Epithelial cell of prostate (primary cell): ENCODE data around the gene LEAP2.

ENCODE experiments used
- DNase-seq: peaks from one replicate; pipeline ENCODE4 v3.0.0-alpha.2; 2011; ENCODE audit warnings: low read depth, low spot score
- H3K27ac ChIP-seq: fragments of 450-650 bp; 2 replicates; pipeline ENCODE4 v1.5.1; 2017; ENCODE audit warnings: mild to moderate bottlenecking

Gene LEAP2

DNA sequence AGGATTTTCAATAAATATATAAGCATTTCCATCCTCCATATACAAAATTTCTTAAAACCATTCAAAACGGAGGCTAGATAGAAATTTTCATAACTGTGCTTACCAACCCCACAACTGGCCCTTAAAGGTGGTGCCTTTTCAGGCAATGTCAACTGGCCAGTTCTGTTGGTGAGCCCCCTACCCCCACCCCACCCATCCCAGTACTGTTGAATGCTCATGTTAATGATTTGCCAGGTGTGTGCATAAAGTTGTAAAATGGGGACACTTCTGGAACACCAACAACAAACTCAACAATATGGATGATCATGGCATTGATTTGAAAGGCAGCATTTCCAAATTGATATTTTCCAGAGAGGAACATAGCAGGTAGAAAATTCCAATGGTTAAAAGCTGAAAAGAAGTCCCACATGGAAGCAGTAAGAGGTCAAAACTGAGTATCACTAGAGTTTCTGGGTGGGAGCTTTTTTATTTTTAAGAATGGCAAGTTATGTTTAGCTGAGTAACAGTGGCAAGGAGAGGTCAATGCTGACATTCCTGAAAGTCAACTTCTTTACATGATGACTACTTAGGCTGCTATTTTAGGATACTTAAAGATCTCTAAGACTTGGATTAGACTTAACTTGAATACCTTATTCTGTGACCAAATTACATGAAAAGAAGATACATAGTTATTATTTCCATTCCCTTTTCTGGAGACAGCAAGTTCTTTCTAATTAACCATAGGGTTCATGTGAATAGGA is 2.7 kb downstream of the LEAP2 start:
- H3K27ac ChIP-seq = no peak overlapping the region
- no peak for DNase-seq

DNA sequence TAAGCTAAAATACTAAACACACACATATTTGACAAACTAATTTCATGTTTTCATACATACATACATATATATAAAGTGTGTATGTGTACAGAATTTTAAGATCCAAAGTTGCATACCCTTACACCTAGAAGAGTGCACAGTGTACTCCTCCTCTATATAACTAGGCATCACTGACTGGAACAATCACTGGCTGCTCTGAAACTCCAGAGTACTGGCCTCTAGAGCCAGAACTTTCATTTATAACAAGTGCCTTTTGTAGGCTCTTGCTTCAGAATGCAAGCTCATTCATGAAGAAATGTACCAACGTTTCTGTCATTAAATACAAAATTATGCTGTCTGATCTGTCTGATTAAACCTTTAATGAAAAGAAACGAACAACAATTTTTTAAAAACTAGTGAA is 4.0 kb downstream of the LEAP2 start:
- DNase-seq = no peak
- no peak overlapping the region for H3K27ac ChIP-seq

DNA sequence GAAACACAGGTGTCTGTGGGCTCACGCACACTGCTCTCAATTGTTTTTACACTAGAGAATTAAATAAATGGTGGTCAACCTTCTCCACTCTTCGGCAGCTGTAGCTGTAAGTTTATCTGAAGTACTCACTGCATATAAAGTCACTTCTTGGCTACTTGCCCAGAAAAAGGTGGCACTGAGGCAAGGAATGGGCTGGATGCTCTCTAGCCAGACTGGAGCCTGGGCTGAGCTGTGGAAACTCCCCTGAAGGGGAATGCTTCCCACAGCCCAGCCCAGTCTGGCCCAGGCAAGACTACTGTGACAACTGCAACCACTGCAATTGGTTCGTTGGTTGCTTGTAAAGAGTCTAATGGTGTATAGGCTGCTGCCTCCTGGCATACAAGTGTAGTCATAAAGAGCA is 4.5 kb downstream of the LEAP2 start:
- no peak for DNase-seq
- H3K27ac ChIP-seq = no peak overlapping the region

DNA sequence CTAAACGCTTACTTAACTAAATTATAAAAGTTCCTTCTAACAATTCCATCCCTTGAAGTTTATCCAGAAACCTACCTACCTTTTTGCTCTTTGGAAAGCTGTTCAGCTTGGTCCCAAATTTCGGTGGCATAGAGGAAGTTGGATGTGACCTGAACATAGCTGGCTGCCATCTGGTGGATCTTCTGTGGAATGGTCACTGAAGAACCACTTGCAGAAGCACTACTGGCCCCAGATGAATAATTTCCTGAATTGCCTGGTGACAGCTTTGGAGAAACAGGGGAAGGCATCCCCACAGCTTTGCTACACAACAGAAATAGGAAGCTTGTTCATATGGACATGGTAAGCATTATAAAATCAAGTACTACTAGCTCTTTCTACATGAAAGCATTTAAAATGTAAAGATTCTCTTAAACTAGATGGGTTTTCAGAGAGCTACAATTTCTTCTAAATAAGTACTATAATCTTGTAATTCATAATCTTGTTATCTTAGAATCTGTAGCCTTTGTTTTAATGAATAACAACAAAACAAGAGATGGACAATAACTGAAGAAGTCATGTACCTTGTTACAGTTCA is 9.9 kb downstream of the LEAP2 start:
- no peak for DNase-seq
- H3K27ac ChIP-seq = no peak overlapping the region

DNA sequence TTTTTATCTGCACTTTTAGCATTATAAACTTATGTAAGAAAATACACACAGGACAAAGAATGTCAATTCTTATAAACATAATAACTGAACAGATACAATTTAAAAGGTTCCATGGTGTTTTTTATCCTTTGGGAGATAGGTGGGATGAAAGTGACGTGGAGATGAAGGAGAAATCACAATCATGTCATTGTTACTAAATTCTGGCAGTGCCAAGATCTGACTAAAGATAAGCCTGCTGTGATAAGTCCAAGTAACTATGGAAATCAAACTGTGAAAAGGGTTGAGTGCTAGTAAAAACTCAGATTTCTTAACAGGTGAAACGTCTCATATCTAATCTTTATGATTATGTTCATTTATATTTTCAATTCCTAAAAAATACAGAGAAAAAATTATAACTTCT is 11.1 kb downstream of the LEAP2 start:
- no peak for DNase-seq
- H3K27ac ChIP-seq = no peak overlapping the region

DNA sequence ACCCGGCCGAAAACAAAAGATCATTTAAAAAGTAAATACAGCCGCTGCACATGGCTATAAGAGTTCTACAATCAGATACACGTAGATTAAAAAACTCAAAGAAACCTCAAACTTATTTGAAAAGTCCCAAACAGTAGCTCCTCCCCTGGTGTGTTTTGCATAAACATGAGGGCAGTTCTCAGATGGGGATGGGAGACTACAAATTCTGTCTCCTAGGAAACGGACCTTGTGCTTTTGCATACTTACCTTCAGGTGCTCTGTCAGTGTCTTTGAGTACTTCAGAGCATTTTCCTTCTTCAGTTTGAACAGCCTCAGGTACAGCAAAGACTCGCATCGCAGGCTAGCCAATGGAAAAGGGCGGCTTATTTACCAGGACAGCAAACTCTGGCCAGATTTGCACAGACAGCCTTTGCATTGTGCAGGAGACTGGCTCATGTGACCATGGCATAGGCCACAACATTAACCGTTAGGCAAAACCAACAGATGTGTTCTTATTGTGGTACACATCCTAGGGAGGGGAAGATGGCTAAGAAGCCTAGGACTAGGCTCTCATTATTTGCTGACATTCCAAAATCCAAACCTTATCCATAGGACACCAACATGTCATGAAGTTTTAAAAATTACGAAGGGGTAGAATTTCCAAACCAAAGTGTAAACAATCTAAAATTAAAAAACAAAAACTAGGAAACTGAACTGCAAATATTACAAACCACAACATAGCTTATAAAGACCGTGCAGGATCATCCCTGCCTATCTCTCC is 12.8 kb downstream of the LEAP2 start:
- H3K27ac ChIP-seq = no peak overlapping the region
- no peak for DNase-seq

DNA sequence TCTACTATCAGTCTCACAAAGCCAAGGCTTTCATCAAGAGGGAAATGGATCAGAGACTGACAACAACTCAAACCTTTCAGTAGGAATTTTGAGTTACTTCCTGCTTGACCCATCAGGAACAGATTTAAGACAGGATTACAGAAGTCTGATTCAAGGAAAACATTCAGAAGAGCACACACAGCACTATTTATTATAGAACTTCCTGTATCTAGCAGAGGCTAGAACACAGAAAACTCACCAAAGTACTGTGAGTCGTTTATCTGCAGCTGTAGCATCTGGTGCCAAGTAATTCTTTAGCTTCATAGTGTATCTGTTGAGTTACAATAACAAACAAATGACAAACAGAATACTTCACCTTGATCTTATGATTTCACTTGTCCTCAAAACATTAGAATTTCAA is 13.8 kb downstream of the LEAP2 start:
- H3K27ac ChIP-seq = no peak overlapping the region
- DNase-seq = no peak

DNA sequence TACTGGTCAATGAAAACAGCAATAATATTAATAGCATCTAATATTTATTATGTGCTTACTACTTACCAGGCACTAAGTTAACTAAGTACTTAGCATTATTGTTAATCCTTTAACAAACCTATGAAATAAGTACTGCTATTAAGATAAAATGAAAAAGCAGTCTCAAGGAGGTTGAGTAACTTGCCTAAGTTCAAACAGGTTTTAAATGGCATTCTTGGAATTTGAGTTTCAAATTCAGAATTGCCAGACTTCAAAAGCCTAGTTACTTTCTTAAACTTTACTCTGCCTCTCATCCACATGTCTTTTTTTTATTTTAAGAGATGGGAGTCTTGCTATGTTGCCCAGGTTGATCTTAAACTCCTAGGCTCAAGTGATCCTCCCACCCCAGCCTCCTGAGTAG is 16.0 kb downstream of the LEAP2 start:
- no peak for DNase-seq
- no peak overlapping the region for H3K27ac ChIP-seq

DNA sequence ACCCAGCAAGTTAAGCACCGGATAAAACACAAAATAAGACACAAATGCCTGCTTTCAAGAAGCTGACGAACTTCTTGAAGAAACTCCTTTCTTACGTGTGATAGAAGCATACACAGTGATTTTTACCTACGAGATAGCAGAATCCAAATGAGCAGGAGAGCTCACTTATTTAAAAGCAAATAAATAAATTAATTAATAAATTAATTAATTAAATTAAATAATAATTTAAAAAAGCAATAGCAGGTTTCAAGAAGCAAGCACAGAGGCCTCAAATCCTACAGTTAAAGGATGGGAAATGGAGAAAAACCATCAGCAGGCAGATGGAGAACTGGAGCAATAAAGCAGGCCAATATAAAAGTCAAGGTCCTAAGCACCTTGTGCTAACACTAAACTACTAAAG is 17.3 kb downstream of the LEAP2 start:
- DNase-seq = no peak
- H3K27ac ChIP-seq = no peak overlapping the region

DNA sequence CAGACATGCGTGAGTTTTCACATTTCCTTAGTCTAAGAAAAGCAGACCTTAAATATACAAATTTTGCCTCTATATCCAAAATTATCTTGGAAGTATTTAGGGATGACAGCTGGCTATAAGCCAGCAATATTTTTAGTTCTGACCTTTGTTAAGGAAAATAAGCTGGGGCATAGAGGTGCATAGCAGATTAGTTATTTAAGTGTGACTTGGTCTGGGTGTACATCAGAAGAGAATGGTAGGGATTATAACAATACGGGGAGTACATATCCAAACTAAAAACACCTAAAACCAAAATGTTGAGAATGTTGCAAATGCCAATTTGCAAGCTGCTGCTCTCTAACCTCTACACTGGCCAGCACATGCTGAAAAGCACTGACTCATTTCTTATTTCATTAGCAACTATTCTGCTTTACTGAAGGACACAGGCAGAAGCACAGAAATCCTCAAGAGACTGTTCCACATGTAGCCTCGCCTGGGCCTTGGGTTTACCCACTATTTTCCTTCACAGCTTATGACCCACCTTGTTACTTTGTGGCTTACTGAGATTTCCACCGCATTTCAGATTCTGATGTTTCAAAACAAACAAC is 22.3 kb downstream of the LEAP2 start:
- H3K27ac ChIP-seq = no peak overlapping the region
- no peak for DNase-seq

DNA sequence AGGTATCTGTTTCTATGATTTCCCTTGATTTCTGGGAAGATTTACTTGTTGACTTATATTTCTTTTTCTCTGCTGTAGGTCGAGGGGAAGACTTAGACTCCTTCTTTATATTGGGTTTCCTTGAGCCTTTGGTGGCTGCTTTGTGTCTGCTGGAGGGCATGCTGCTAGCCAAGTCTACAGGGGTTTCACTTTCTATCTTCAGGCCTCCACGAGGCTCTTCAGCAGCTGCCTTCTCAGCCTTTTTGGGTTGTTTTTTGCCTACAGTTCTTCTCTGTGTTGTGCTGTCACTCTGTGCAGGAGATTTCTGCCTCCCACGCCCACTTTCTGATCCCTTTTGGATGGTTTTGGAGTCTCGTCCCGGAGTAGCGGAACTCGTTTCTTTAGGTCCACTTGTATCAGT is 23.2 kb downstream of the LEAP2 start:
- no peak overlapping the region for H3K27ac ChIP-seq
- DNase-seq = no peak

DNA sequence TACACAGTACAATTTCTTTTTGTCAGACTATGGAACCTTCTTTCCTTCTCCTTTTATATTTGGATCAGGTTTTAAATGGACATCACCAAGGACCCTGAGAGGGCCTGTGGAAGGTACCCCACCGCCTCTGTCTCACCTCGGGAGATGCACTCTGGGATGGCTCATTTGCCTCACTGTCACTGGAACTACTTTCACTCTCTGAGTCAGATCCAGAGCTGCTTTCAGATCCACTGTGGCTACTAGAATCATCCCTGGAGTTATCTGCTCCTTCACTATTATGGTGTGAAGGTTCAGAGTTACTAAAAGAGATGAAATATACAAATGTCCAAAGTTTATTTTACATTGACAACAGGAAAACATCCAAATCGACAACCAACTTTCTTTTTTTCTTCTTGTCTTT is 24.6 kb downstream of the LEAP2 start:
- no peak overlapping the region for H3K27ac ChIP-seq
- no peak for DNase-seq

DNA sequence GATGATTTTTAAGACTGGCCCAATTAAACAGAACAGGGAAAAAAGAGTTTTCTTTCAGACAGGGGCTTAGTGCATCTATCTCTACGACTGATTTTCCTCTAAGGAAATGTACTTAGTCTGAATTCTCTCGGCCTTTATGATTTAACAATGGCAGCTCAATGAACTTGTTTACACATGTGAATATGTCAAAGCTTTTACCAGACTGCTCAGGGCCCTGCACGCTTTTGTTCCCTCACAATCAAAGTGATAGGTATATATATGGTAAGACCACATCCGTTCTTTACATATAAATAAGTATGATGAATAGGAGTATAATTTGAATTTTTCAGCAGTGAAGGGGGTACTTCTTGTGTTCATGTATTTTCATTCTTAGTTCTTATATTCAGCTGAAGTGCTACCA is 27.6 kb downstream of the LEAP2 start:
- H3K27ac ChIP-seq = no peak overlapping the region
- DNase-seq = no peak

DNA sequence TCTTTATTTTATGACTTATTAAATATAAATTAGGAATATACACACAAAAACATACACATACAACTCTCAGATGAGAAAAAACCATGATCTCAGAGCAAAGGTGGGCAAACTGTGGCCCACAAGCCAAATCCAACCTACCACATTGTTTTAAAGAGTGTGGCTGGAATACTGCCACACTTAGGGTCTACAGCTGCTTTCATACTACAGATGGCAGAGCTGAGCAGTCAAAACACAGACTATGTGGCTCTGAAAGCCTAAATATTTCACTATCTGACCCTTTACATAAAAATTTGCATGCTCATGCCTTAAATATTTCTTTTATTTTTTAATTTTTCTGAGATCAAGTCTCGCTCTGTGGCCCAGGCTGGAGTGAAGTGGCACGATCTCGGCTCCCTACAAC is 28.3 kb downstream of the LEAP2 start:
- no peak overlapping the region for H3K27ac ChIP-seq
- no peak for DNase-seq

DNA sequence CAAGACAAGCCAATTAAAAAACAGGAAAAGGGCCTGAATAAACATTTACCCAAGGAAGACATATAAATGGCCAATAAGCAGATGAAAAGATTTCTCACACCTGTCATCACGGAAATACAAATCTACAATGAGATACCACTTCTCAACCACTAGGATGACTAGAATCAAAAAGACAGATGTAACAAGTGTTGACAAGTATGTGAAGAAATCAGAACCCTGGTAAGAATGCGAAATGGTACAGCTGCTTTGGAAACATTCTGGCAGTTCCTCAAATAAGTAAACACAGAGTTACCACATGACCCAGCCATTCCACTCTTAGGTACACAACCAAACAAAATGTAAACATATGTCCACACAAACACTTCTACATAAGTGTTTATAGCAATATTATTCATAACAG is 32.5 kb downstream of the LEAP2 start:
- peak; percentile 73 for DNase-seq
- peak overlapping the region; percentile 3 for H3K27ac ChIP-seq

DNA sequence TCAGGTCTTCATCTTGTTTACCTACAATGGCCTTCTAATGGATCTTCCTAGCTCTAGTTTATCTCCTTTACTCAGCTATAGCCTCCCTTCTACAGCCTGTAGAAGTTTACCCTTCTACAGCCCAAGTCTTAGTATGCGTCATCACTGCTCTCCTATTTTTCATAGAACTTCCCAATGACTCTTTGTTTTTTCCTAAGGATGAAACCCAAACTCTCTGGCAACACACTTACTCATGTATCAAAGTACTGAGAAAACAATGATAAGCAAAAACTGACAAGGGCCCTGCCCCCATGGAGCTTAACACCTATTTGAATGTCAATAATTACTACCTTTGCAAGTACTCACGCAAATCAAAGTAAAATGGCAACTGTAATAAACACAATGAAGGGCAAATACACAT is 33.7 kb downstream of the LEAP2 start:
- peak overlapping the region; percentile 3 for H3K27ac ChIP-seq
- no peak for DNase-seq

DNA sequence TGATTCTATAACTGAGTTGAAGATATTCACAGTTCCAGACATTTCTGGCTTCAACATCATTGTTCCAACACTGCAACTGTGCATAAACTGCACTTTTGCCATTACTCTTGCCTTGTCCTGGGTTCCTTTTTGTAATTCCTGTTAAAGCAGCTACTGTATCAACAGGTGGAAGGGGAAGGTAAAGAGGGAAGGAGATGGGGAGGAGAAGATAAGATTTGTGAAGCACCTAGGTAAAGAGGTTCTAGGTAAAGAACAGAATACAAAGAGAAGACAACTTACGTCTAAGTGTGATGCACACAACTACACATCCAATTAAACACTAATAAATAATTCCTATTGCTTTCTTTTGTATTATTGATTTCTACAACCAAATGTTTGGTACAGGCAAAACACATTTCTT is 36.2 kb downstream of the LEAP2 start:
- no peak overlapping the region for H3K27ac ChIP-seq
- no peak for DNase-seq

DNA sequence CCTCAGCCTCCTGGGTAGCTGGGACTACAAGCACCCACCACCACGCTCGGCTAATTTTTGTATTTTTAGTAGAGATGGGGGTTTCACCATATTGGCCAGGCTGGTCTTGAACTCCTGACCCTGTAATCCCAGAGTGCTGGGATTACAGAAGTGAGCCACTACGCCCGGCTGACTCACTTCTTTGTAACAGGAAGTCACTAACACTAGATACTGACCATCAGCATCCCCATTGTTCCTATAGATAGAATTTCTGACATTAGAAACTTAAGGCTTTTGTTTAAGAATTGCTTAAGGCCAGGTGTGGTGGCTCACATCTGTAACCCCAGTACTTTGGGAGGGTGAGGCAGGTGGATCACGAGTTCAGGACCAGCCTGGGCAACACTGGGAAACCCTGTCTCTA is 42.2 kb downstream of the LEAP2 start:
- H3K27ac ChIP-seq = peak overlapping the region; percentile 75
- DNase-seq = no peak

DNA sequence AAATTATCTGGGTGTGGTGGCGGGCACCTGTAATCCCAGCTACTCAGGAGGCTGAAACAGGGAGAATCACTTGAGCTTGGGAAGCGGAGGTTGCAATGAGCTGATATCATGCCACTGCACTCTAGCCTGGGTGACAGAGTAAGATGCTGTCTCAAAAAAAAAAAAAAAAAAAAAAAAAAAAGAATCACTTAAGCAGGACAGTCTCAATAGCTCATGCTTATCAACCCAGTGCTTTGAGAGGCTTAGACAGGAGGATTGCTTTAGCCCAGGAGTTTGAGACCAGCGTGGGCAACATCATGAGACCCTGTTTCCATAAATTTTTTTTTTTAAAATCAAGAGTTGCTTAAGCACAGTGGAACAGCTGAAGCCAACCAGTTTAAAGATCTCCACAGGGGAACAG is 42.6 kb downstream of the LEAP2 start:
- peak overlapping the region; percentile 75 for H3K27ac ChIP-seq

More for the DNA sequence above, 42.6 kb downstream of the LEAP2 start:
- DNase-seq = no peak
